Body of pancreas (tissue), 4 donors: ENCODE measurements around the gene INTS11.

ENCODE experiments used
- POLR2A ChIP-seq, 3 donors: fragments of 450-650 bp; IDR thresholded peaks; one replicate each; pipeline ENCODE4 v1.6.1; 2016; ENCODE audit warnings: antibody characterized with exemption in 3 of 3, mild to moderate bottlenecking in 2 of 3
- TF ChIP-seq, protein P1 (sequence below), 7 experiments: fragments of 450-650 bp in 4 of 7; fragments of 200-600 bp in 3 of 7; sonication (generic) in 3 of 7; IDR thresholded peaks; one replicate each; pipeline ENCODE4 v1.5.1; 2016 to 2019; ENCODE audit warnings: antibody characterized with exemption in 7 of 7

GRCh38 chr1:1296070-1297061 lies 28.1 kb downstream of the INTS11 start:
- TF ChIP-seq, protein P1, sequence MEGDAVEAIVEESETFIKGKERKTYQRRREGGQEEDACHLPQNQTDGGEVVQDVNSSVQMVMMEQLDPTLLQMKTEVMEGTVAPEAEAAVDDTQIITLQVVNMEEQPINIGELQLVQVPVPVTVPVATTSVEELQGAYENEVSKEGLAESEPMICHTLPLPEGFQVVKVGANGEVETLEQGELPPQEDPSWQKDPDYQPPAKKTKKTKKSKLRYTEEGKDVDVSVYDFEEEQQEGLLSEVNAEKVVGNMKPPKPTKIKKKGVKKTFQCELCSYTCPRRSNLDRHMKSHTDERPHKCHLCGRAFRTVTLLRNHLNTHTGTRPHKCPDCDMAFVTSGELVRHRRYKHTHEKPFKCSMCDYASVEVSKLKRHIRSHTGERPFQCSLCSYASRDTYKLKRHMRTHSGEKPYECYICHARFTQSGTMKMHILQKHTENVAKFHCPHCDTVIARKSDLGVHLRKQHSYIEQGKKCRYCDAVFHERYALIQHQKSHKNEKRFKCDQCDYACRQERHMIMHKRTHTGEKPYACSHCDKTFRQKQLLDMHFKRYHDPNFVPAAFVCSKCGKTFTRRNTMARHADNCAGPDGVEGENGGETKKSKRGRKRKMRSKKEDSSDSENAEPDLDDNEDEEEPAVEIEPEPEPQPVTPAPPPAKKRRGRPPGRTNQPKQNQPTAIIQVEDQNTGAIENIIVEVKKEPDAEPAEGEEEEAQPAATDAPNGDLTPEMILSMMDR (IDR thresholded peaks at IDR 0.05): no peak
- TF ChIP-seq POLR2A (IDR thresholded peaks at IDR 0.05): no peak
